Superior temporal gyrus (tissue), 1 donor: Measurements from ENCODE around the gene SRGAP1.
"Not testable (repeated sequence)": the region's sequence is repeated elsewhere in the genome, so short reads cannot be mapped to it uniquely, and the experiment has no call there.

Experiments
- DNase-seq: peaks from one replicate; pipeline ENCODE4 v3.0.0-alpha.2; 2016; ENCODE audit errors: extremely low spot score

Gene SRGAP1

DNA sequence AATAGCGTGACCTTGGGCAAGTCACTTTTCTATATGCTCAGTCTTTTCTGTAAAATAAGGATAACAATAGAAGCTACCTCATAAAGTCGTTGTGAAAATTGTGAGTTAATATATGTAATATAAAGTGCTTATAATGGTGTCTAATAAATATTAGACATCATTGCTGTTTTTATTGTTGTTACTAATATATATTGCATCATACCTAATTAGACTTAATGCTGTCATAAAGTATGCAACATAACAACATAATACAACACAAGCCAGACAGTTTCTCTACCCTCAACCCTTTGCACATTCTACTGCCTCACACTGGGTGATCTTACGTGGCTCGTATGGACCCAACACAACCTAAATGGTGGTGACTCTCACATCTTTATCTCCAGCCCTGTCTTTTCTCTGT is 240.7 kb downstream of the SRGAP1 start:
- DNase-seq = no peak

DNA sequence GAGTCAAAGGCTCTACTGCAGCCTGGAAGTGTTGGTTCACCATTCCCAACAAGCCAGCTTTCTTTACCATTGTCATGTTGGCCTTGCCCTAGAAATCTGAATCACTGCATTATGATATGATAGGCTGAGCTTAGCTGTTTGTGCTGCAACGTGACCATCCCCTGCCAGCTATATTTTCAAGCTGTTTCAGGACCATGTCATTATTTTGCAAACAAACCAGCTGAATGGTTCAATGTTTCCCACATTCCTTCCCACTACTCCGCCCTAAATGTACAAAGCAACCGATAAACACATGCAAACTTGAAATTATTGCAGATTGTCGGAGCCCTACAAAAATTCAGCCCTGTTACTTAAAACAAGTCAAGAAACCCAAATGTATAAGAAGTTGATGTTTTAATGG is 241.5 kb downstream of the SRGAP1 start:
- no peak for DNase-seq

DNA sequence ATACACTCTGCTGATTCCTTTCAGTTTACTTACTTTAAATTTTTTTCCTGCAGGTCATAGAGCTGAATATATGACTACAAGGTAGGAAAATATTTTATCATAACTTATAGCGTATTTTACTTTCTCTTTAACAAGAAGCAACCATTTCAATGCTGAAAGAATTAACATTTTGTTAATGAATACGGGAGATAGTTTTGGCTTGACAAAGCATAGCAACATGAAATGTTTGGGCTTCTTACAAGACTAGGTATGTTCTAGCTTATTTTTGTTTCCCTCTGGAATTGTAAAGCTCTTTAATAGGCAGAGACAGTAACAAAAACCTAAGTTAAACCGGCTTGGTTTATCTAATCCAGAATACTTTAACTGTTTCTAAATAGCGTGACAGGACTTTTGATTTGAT is 242.4 kb downstream of the SRGAP1 start:
- no peak for DNase-seq

DNA sequence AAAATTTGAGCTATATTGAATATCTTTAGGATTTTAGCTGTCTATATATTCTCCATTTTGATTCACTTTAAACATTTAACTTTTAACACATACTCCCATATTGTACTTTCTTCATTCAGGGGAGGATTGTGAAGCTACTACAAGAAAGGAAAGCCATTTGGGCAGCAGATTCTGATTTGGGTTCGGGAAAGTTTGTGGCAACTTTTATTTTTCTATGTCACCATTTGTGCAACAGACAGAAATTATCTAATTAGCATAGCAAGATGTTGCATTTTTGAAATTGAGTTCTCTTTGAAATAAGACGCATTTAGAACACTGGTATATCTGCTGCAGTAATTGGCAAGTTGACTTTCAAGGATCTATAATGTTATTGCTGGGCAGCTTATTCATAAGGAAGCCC is 243.3 kb downstream of the SRGAP1 start:
- DNase-seq = no peak

DNA sequence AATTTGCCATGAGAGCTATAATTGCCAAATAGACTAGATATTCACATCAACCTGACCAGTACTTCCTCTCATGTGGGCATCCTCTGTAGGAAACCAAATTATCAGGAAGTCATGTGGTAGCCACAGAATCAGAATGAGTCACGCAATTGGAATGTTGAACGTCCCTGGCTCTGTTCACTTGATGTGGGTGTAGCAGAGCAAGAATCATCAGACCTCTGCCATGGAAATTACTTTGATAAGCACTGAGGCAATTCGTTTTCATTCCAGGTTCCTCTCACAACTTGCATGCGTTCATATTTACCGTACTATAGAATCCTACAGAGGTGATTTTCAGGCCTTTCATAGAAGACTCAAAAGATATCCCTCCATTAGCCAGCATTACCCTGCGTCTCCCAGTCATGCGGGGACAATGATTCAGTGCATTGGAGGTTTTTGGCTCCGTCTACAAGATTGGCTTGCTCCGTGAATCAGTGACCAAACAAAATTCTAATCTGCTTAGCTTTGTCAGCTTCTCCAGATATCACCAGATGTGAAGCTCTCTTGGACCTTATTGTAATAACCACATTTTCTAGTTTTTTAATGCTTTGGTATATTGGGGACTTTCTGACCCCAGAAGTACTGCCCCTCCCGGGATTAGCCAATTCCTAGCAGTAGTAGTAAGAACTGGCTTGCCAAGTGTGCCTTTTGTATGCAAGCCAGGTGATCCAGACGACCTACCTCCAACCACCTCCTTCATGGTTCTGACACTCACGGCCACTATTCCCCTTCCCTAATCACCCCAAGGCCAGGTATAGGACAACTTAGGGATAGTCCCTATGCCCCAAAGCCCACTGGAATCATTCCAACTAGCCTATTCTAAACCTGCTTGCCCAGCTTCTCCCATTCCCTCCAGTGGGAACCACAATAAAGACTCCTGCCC is 244.2 kb downstream of the SRGAP1 start:
- DNase-seq = peak; percentile 50

DNA sequence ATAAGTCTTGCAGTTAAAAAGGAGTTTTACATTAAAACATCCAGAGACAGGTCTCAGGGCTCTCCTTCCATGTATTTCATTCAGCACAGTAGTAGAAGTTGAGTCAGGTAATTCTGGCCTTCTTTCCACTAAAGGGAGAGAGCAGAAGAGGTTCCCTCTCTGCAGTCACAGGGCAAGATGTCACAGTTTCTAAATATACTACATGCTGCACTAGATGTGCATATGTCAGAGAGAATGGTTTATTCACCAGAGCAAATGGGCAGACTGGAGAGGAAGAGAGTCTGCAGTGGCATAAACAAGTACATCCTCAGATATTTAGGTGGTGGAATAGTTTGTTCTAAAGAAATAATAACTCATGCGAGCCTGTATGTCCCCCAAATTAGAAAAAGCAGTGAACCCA is 245.5 kb downstream of the SRGAP1 start:
- DNase-seq = no peak

DNA sequence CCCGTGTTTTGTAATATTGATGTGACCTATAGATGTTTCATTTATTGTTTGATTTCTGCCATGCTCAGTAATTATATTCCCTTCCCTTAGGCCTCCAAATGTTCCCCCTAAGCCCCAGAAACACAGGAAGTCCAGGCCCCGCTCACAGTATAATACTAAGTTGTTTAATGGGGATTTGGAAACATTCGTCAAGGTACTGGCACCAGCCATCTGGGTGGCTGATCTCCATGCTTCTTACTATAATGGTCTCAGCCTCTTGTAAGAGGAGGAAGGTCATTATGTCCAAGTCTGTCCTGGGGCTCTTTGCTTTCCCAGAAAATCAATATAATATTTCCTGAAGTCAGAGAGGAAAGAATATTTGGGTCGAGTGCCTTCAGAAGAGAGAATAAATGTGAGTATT is 246.7 kb downstream of the SRGAP1 start:
- no peak for DNase-seq

DNA sequence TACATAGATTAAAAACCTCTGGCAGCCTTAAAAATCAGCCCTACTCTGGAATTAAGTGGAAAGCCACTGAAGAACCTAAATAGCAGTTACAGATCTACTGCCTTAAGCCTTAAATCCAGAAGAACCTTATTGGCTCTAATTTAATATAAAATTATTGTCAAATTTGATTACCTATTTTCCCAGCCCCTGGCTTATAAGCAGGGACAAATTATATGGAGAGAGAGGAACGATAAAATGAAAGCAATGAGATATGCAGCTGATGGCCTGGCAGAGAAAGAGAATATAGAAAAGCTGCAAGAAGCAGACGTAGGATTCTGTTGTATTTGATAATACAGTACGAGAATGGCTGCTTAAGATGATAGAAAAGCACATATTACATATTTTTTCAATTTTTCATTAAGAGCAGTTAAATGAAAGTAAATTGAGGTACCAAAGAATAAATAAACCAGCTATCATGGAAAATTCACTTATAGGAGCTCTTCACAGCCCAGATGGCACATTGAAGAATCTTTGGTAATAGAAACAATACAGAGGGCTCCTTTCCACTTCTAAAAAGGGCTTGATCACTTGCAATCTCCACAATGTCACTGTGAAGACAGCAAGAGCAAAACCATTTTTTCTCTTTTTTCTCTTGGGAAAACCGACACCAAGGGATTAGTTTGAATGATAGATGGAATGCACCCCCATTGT is 248.2 kb downstream of the SRGAP1 start:
- DNase-seq = no peak

DNA sequence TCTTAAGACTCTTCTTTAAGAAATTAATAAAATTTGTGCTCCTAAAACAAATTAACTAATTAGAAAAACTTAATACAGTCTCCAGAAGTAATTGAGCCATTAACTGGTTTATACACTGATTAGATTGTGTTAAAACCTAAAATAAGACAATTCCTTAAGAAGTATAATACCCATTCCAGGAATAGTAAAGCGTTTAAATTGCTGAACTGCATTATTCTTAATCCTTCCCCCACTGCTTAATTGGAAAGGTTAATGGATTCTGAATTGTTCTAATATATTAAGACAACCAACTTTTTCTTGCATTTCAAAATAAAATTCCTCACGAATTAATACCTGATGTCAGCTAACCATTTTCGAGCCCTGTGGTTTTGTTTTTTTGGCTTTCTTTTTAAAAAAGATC is 249.2 kb downstream of the SRGAP1 start:
- no peak for DNase-seq

DNA sequence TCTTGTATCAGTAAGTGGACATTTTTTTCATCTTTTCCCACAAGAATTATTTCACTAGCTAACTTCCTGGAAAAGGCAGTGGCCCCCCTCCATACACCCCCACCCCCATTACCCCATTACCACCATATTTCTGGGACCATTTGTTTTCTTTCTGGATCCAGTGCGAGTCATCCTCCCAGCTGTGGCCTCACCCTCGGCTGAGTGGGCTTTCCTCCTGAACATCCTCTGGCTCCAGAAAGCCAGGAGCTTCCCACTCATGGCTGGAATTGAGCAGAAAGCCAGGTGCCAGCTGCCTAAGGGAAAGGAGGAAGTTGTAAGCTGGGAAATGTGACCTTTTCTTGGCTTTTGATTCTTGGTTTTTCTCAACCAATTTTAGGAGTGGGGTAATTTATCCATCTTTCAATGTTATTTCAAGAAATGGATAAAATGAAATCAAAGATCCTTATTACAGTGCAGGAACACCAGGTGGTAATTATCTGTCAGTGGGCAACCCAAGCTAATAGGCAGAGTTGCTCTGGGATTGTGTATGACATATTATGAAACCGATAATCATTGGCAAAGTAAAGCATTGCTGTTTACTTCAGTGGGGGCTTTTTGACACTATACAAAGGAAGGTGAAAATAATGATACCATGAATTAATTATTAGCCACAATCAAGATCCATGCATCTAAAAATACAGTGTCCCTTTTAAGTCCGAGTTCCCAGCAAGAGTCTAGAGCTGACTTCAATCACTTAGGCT is 253.0 kb downstream of the SRGAP1 start:
- DNase-seq = no peak

DNA sequence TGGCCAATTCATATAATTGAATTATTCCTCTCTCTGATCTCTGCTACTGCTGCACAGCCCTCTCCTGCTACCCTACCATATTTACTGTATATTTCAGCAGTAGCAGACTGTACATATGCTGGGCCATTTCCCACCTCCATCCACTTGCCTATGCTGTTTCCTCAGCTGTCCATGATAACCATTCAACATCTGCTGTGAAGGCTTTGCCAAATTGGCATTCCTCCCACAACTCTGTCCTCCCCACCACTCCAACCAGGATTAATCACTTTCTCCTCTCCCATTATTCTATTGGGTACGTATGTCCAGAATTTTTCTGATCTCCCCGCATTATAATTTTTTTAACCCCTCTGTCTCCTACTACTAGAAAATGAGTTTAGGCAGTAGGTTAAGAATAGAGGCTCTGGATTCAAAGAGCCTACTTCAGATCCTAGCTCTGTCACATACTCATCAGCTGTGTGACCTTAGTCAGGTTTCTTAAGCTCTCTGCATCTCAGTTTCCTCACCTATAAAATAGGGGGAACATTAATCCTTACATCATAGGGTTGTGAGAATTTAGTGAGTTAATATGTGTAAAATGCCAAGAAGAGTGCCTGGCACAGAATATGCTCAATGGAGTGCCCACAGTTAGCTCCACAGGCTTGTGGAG is 254.3 kb downstream of the SRGAP1 start:
- peak; percentile 42 for DNase-seq

DNA sequence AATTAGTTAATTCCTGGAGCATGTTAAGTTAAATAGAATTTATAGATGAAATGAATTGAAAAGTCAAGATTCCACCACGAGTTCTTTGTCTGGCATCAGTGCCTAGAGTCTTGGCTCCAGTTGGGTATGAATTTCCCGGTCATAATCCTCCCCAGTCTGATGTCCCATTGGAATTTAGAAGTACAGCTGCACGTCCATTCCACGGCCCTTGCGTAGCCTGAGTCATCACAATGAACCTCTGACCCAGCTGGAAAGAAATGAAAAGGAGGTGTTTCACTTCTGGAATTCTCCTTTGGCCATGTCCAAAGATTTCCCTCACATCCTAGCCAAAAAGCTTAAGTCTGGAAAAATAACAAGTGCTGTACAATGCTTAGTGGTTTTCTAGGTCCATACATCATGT is 254.9 kb downstream of the SRGAP1 start:
- no peak for DNase-seq

DNA sequence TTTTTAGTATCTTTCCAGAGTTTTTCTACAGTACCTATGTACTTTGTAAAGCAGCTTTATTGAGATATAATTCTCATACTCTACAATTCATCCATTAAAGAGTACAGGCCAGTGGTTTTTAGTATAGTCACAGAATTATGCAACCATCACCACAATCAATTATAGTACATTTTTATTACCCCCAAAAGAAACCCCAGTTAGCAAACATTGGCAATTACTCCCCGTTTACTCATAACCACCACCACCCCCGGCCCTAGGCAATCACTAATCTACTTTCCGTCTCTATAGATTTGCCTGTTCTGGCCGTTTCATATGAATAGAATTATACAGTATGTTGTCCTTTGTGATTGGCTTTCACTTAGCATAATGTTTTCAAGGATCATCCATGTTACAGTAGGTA is 257.8 kb downstream of the SRGAP1 start:
- DNase-seq = no peak

DNA sequence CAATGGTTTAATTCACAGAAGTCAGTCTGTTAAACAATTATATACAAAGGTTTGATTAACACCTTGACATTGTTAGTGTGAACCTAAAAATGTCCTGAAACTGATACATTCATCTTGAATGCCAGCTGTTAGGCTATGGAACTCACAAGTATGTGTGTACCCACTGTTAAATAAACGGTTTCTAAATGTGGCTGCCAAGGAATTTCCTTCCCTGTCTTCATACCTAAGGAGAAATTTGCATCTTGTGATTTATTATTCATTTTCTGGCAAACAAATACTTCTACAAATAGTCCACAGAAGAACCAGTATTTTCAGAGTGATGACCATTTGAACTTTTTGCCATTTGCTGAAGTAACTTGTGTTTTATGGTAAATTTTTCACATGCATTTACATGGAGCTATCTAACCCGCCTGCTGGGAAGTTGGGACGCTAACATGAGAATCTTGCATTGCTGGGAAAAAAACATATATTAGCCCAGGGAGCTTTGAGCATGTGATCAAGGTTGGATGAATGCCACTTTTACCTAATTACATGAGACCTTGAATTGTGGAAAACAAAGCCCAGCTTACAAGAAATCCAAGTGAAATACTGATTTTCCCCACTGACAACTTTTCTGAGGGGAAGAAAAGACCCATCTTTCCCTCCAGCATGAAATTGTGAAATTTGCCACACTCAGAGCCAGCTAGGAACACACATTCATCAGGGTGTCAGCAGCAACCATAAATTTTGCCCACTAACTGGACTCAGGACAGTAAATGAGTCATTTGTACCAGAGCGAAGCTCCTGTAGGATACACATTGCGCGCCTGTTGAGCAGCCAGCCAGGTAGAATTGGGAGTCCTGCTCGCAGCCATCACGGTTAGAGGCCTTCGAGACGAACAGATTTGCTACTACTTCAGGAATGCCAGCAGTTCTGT is 259.6 kb downstream of the SRGAP1 start:
- no peak for DNase-seq

DNA sequence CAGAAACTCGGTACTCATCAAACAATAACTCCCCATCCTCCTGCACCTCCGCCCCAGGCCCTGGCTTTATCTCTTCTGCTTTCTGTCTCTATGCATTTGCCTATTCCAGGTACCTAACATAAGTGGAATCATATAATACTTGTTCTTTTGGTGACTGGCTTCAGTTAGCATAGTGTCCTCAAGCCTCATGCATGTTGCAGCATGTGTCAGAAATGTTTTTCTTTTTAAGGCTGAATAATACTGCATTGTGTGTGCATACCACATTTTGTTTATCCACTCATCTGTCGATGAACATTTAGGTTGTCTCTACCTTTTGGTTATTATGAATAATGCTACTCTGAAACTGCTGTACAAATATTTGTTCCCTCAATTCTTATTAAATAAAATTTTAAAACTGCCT is 260.5 kb downstream of the SRGAP1 start:
- no peak for DNase-seq

DNA sequence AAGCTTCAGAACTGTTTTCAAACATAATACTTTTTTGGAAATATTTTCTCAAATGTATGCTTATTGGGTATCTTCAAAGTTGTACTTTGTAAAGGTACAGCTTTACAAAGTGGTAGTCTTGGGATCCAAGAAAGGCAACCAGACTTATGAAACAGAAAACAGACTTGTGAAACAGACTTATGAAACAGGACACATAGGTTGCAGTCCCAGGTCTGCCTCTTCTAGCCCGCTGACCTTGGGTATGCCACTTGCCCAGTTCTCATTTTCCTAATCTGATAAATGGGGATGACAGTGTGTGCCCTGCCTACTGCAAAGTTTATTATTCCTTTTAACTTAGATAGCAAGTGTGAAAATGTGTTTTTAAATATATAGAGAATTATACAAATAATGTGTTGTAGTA is 263.3 kb downstream of the SRGAP1 start:
- no peak for DNase-seq

DNA sequence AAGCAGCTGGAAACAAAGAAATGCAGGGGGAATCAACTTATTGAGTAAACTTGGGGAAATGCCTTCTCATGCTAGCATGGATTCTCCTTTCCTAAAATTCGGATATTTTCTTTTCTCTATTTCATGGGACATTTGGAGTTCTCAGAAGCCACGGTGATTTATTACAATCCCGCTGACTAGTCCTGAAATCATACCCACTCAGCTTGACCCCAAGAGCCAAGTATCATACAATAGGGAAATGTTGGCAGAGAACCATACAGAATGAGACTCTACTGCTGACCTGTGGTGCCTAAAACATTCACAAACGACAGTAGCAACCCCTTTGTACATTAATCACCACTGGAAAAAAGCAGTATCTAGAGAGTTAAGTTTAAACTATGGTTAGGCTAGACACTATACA is 265.2 kb downstream of the SRGAP1 start:
- DNase-seq = no peak

DNA sequence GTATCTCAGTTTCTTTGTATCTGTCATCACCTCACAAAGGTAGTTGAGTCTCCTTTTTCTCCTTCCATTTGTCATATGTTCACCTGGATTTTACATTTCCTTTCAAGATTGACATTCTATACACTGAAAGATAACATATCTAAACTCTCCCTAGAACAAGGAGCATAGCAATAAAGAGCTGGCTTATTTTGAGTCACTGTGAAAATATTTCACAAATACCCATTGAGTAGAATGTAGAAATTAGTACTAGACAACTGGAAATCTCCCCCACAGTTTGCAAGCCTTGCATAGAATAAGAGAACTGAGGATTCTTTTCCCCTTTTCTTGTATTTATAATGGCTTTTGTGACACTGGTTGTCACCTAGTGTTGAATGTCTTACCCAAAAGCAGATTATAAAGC is 266.4 kb downstream of the SRGAP1 start:
- DNase-seq = no peak

DNA sequence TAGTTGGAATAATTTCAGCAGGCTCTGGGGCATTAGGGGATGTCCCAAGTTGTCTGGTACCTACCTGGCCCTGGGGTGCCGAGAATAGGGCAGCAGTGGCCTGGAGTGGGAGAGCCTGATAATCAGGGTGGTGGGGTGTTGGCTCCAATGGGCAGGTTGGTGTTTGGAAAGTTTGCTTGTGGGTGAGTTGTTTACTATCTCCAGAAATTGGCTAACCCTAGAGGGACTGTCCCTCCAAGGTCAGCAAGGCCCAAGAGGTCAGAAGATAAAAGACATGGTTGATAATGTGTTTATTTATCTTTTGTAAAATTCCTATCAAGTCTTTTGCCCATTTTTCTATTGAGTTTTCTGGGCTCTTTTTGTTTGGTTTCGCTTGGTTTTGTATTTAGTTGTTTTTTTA is 272.5 kb downstream of the SRGAP1 start:
- no peak for DNase-seq

DNA sequence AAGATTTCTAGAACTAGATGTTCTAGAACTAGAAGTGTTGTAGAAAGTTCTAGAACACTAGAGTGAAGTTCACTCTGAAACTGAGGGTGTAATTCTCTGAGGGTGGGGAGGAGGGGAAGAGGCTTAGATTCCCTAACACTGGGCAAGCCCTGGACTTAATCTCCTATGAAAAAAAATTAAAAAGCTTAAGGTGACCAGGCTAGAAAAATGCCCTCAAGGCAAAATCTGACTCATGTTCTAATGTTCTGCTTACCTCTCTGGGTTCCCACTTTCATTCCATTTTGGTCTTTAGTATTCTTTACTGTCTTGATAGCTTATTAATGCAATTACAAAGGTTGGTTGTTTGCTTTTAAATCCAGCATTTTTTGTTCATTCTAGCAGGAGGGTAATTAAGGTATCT is 276.1 kb downstream of the SRGAP1 start:
- DNase-seq = no peak

DNA sequence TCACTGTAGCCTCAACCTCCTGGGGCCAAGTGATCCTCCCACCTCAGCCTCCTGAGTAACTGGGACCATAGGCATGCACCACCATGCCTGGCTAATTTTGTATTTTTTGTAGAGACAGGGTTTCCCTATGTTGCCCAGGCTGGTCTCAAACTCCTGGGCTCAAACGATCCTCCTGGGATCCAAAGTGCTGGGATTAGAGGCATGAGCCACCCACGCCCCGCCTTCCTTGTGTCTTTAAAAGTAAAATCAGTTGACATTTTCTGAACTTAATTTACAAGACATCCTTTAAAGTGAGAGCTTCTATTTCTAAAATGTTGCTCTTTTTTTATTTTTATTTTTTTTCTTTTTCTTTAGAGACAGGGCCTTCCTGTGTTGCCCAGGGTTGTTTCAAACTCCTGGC is 276.6 kb downstream of the SRGAP1 start:
- not testable (repeated sequence) for DNase-seq
